CD14-positive monocyte (primary cell): ENCODE measurements around the gene GCDH. TPM values are rescaled to one million over a fixed set of nuclear protein-coding genes. Genes with fewer than 3 reads are reported as not detected.

Experiments used
- DNase-seq, 3 donors: peaks; one replicate each; pipeline ENCODE4 v3.0.0-alpha.2; 2011 to 2022
- H2AFZ ChIP-seq: 2 replicates; pipeline ENCODE4 v1.6.0; 2012; ENCODE audit warnings: mild to moderate bottlenecking, low read depth, low read length, inconsistent platforms; ENCODE audit not compliant: insufficient read depth, poor library complexity, severe bottlenecking
- H3K27ac ChIP-seq, 2 donors: 1 replicate in 1 of 2; 2 replicates in 1 of 2; pipeline ENCODE4 v1.5.1; 2012 to 2013; ENCODE audit warnings: low read length in 2 of 2, control low read depth in 1 of 2, inconsistent platforms in 1 of 2, low read depth in 1 of 2, mild to moderate bottlenecking in 1 of 2
- H3K27me3 ChIP-seq, 2 donors: one replicate each; pipeline versions ENCODE4 v1.6.0 to v1.6.1; 2011 to 2013; ENCODE audit warnings: low read length in 2 of 2; ENCODE audit not compliant: control insufficient read depth in 2 of 2, insufficient read depth in 2 of 2
- H3K36me3 ChIP-seq, 2 donors: replicated peaks in 1 of 2; 1 replicate in 1 of 2; 2 replicates in 1 of 2; pipeline versions ENCODE4 v1.5.1 to v1.6.1; 2012 to 2013; ENCODE audit warnings: low read length in 2 of 2, control low read depth in 1 of 2, inconsistent platforms in 1 of 2, mild to moderate bottlenecking in 1 of 2; ENCODE audit not compliant: insufficient read depth in 2 of 2, control insufficient read depth in 1 of 2
- H3K4me1 ChIP-seq, 2 donors: 1 replicate in 1 of 2; 2 replicates in 1 of 2; pipeline versions ENCODE4 v1.5.1 to v1.6.1; 2012 to 2013; ENCODE audit warnings: low read length in 2 of 2, control low read depth in 1 of 2, inconsistent platforms in 1 of 2, mild to moderate bottlenecking in 1 of 2, moderate library complexity in 1 of 2; ENCODE audit not compliant: insufficient read depth in 2 of 2, control insufficient read depth in 1 of 2
- H3K4me2 ChIP-seq: replicated peaks from 2 replicates; pipeline ENCODE3; 2012; ENCODE audit warnings: low read length, moderate library complexity, mild to moderate bottlenecking; ENCODE audit not compliant: poor library complexity, severe bottlenecking; ENCODE audit errors: extremely low read depth
- H3K4me3 ChIP-seq, 3 experiments: fragments of 200-600 bp in 1 of 3; sonication (generic) in 1 of 3; replicated peaks in 1 of 3; 1 replicate in 2 of 3; 2 replicates in 1 of 3; pipeline ENCODE4 v1.5.1; 2011 to 2013; ENCODE audit warnings: low read length in 3 of 3, mild to moderate bottlenecking in 3 of 3, control low read depth in 2 of 3, low read depth in 2 of 3, inconsistent platforms in 1 of 3, moderate library complexity in 1 of 3
- H3K79me2 ChIP-seq: 2 replicates; pipeline ENCODE4 v1.6.0; 2012; ENCODE audit warnings: mild to moderate bottlenecking, control low read depth, inconsistent platforms, low read length, moderate library complexity; ENCODE audit not compliant: insufficient read depth
- H3K9ac ChIP-seq: 2 replicates; pipeline ENCODE4 v1.6.0; 2017; ENCODE audit warnings: low read length, mild to moderate bottlenecking; ENCODE audit not compliant: insufficient read depth, poor library complexity, severe bottlenecking
- H3K9me3 ChIP-seq, 2 donors: replicated peaks in 1 of 2; 1 replicate in 1 of 2; 2 replicates in 1 of 2; pipeline versions ENCODE4 v1.5.1 to v1.6.1; 2012 to 2013; ENCODE audit warnings: low read length in 2 of 2, control low read depth in 1 of 2; ENCODE audit not compliant: control insufficient read depth in 1 of 2, insufficient read depth in 1 of 2
- H4K20me1 ChIP-seq: 2 replicates; pipeline ENCODE4 v1.6.0; 2012; ENCODE audit warnings: mild to moderate bottlenecking, low read length, control low read depth, moderate library complexity; ENCODE audit not compliant: insufficient read depth
- H3K27ac Mint-ChIP-seq, 7 donors: one replicate each; pipeline ENCODE4 v1.8.0; 2020; ENCODE audit warnings: mild to moderate bottlenecking in 7 of 7, mixed read lengths in 7 of 7, moderate library complexity in 6 of 7, inconsistent platforms in 2 of 7
- H3K27me3 Mint-ChIP-seq, 3 donors: one replicate each; pipeline ENCODE4 v1.8.0; 2021 to 2022; ENCODE audit warnings: low read depth in 3 of 3, mild to moderate bottlenecking in 3 of 3, mixed read lengths in 3 of 3, moderate library complexity in 3 of 3, inconsistent platforms in 1 of 3
- H3K36me3 Mint-ChIP-seq, 2 donors: one replicate each; pipeline ENCODE4 v1.8.0; 2020; ENCODE audit warnings: mixed read lengths in 2 of 2, inconsistent platforms in 1 of 2, mild to moderate bottlenecking in 1 of 2
- H3K4me1 Mint-ChIP-seq: one replicate; pipeline ENCODE4 v1.8.0; 2020; ENCODE audit warnings: mild to moderate bottlenecking, mixed read lengths
- H3K4me3 Mint-ChIP-seq, 2 donors: one replicate each; pipeline ENCODE4 v1.8.0; 2020; ENCODE audit warnings: mild to moderate bottlenecking in 2 of 2, mixed read lengths in 2 of 2, moderate library complexity in 1 of 2
- H3K9me3 Mint-ChIP-seq, 7 donors: one replicate each; pipeline ENCODE4 v1.8.0; 2020 to 2022; ENCODE audit warnings: mixed read lengths in 7 of 7, mild to moderate bottlenecking in 6 of 7, moderate library complexity in 6 of 7, inconsistent platforms in 2 of 7
- WGBS: methylation state at CpG from one replicate; pipeline ENCODE4 v1.1.5; 2013; ENCODE audit warnings: missing lambda C conversion rate; ENCODE audit not compliant: insufficient coverage; 5-methylcytosine and 5-hydroxymethylcytosine counted together
- intact Hi-C, 2 donors: fragments of 100-400 bp; cut with micrococcal nuclease; formaldehyde crosslinking; loops; one replicate each; pipeline versions ENCODE4 v1.15.0 to v1.15.1; 2023
- polyA plus RNA-seq, 3 donors: library from polyadenylated mRNA; depleted of rRNA in 1 of 3; unstranded in 2 of 3; stranded (reverse) in 1 of 3; fragments of 300-500 nt in 2 of 3; fragments of >200 nt in 1 of 3; fragmentation: Illumina TruSeq in 2 of 3; gene quantifications; 1 replicate in 2 of 3; 2 replicates in 1 of 3; pipeline ENCODE4 v1.2.3, GENCODE V29; 2012 to 2021
- small RNA-seq: library from RNA; depleted of rRNA; stranded (forward); fragments of <200 nt; gene quantifications from one replicate; pipeline ENCODE3, GENCODE V24; 2012; ENCODE audit warnings: low read depth; ENCODE audit not compliant: insufficient read length
- TF ChIP-seq, protein P1 (sequence below): fragments of 200-600 bp; IDR thresholded peaks from one replicate; pipeline ENCODE4 v1.8.0; 2022; ENCODE audit warnings: antibody characterized with exemption, mild to moderate bottlenecking

Gene GCDH
- polyA plus RNA-seq, 3 donors = 7.3 to 30.5 (median 9.6) TPM

DNA sequence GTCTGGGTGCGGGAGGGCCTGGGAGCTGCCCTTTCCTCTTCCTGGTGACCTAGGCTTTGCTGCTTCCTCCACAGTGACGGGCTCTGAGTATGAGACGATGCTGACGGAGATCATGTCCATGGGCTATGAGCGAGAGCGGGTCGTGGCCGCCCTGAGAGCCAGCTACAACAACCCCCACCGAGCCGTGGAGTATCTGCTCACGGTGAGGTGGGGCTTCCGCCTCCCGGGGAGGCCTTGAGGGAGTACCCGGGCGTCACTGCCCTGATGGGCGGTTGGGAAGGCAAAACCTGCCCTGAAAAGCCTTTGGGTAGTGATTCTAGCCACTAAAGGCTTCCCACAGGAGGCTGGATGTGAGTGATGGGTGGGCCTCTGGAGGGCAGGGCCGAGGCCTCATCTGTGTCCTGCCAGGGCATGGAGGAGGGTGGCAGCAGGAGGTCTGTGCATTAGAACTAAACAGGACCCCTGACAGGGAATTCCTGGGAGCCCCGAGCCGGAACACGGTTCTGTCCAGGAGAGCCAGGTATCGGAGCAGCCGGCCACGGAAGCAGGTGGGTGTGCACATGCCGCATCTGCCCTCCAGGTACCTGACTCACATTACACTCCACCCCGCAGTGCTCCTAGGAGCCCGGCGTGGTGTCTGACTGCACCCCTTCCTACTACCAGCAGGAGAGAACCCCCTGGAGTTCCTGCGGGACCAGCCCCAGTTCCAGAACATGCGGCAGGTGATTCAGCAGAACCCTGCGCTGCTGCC, 57.8 kb downstream of the GCDH start:
- no peaks in the 10 kb centered on the region for H3K27me3 Mint-ChIP-seq
- peaks cover 53 to 67% of the 10 kb centered on the region in 2 donors for H3K36me3 ChIP-seq
- H3K36me3 Mint-ChIP-seq = peaks cover 48 to 71% of the 10 kb centered on the region in 2 donors
- peaks cover 49% of the 10 kb centered on the region for H3K79me2 ChIP-seq
- H3K9me3 ChIP-seq = no peaks in the 10 kb centered on the region
- no peaks in the 10 kb centered on the region for H3K27me3 ChIP-seq
- H3K4me3 Mint-ChIP-seq = no peak overlapping the region
- H2AFZ ChIP-seq = no peak overlapping the region
- H3K9ac ChIP-seq = no peak overlapping the region
- H3K4me2 ChIP-seq = no peak overlapping the region
- TF ChIP-seq, protein P1, sequence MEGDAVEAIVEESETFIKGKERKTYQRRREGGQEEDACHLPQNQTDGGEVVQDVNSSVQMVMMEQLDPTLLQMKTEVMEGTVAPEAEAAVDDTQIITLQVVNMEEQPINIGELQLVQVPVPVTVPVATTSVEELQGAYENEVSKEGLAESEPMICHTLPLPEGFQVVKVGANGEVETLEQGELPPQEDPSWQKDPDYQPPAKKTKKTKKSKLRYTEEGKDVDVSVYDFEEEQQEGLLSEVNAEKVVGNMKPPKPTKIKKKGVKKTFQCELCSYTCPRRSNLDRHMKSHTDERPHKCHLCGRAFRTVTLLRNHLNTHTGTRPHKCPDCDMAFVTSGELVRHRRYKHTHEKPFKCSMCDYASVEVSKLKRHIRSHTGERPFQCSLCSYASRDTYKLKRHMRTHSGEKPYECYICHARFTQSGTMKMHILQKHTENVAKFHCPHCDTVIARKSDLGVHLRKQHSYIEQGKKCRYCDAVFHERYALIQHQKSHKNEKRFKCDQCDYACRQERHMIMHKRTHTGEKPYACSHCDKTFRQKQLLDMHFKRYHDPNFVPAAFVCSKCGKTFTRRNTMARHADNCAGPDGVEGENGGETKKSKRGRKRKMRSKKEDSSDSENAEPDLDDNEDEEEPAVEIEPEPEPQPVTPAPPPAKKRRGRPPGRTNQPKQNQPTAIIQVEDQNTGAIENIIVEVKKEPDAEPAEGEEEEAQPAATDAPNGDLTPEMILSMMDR = no peak
- peak overlapping the region in 1 of 2 donors; percentile 93 for H3K27ac ChIP-seq
- H3K27ac Mint-ChIP-seq = peak overlapping the region in 4 of 7 donors; percentile 11 to 75 (median 38)
- no peak overlapping the region for H3K4me3 ChIP-seq
- WGBS = 96% methylated on average over 25 of the region's 30 CpGs
- no peak for DNase-seq
- H3K4me1 Mint-ChIP-seq = peaks cover 44% of the 10 kb centered on the region
- no peaks in the 10 kb centered on the region for H3K9me3 Mint-ChIP-seq
- intact Hi-C loops = loop anchor here in 1 of 2 donors (5.0 kb wide), 1 partner anchor 204 kb away; the partner anchor contains the start of genes IER2 and STX10
- peaks cover 39 to 61% of the 10 kb centered on the region in 2 donors for H3K4me1 ChIP-seq
- peaks cover 5% of the 10 kb centered on the region for H4K20me1 ChIP-seq

Small RNA genes lying within 50 kb of the gene (small RNA-seq; reads per million reads assigned to genes)
- gene MIR5695 (not detected), gene MIR6515 (not detected), gene MIR6794 (not detected)

Other genes with a start within 250 kb of the GCDH start
- 100 to 1,000 TPM; 218 to 305 (median 295) TPM for gene MAN2B1, start 224.4 kb upstream of the GCDH start, polyA plus RNA-seq
- gene WDR83, start 224.4 kb upstream of the GCDH start, polyA plus RNA-seq = 1 to 10 TPM; 7.9 to 9.9 (median 8.5) TPM
- gene DHPS, start 209.3 kb upstream of the GCDH start, polyA plus RNA-seq = 100 to 1,000 TPM in 1 of 3 donors, 10 to 100 TPM in 2; 51.0 to 130 (median 53.4) TPM
- gene GNG14, start 203.2 kb upstream of the GCDH start, polyA plus RNA-seq = not detected
- gene FBXW9, start 194.5 kb upstream of the GCDH start, polyA plus RNA-seq = 1 to 10 TPM; 4.4 to 7.2 (median 5.1) TPM
- 10 to 100 TPM in 1 of 3 donors, under 1 TPM in 2; 0.28 to 45.2 (median 0.52) TPM for gene TNPO2, start 167.2 kb upstream of the GCDH start, polyA plus RNA-seq
- gene TRIR, start 156.5 kb upstream of the GCDH start, polyA plus RNA-seq = 100 to 1,000 TPM; 152 to 187 (median 175) TPM
- gene GET3, start 153.7 kb upstream of the GCDH start, polyA plus RNA-seq = 100 to 1,000 TPM in 2 of 3 donors, 10 to 100 TPM in 1; 97.5 to 122 (median 108) TPM
- not detected for gene BEST2, start 139.4 kb upstream of the GCDH start, polyA plus RNA-seq
- gene HOOK2, start 115.6 kb upstream of the GCDH start, polyA plus RNA-seq = 10 to 100 TPM in 1 of 3 donors, 1 to 10 TPM in 1, under 1 TPM in 1; 0.55 to 28.6 (median 1.1) TPM
- gene JUNB, start 99.7 kb upstream of the GCDH start, polyA plus RNA-seq = 1,000 to 10,000 TPM; 1,279 to 3,167 (median 1,468) TPM
- 10 to 100 TPM; 40.0 to 71.5 (median 46.7) TPM for gene PRDX2, start 89.4 kb upstream of the GCDH start, polyA plus RNA-seq
- 1 to 10 TPM in 1 of 3 donors, not detected in 2; 4.0 TPM for gene THSD8, start 89.1 kb upstream of the GCDH start, polyA plus RNA-seq
- 10 to 100 TPM in 2 of 3 donors, 1 to 10 TPM in 1; 8.7 to 21.5 (median 15.2) TPM for gene RNASEH2A, start 84.6 kb upstream of the GCDH start, polyA plus RNA-seq
- not detected for gene RTBDN, start 56.6 kb upstream of the GCDH start, polyA plus RNA-seq
- 1 to 10 TPM in 2 of 3 donors, under 1 TPM in 1; 0.28 to 3.6 (median 1.1) TPM for gene MAST1, start 52.6 kb upstream of the GCDH start, polyA plus RNA-seq
- gene DNASE2, start 9.7 kb upstream of the GCDH start, polyA plus RNA-seq = 10 to 100 TPM; 38.8 to 91.6 (median 44.8) TPM
- under 1 TPM; 0.24 to 0.45 (median 0.28) TPM for gene KLF1, start 4.0 kb upstream of the GCDH start, polyA plus RNA-seq
- under 1 TPM in 1 of 3 donors, not detected in 2; 0.35 TPM for gene SYCE2, start 28.1 kb downstream of the GCDH start, polyA plus RNA-seq
- gene FARSA, start 42.6 kb downstream of the GCDH start, polyA plus RNA-seq = 10 to 100 TPM; 29.0 to 49.2 (median 47.9) TPM
- 100 to 1,000 TPM; 109 to 441 (median 133) TPM for gene CALR, start 47.4 kb downstream of the GCDH start, polyA plus RNA-seq
- gene RAD23A, start 54.7 kb downstream of the GCDH start, polyA plus RNA-seq = 10 to 100 TPM; 45.5 to 88.0 (median 55.3) TPM
- 10 to 100 TPM in 2 of 3 donors, 1 to 10 TPM in 1; 8.3 to 42.4 (median 31.6) TPM for gene GADD45GIP1, start 66.1 kb downstream of the GCDH start, polyA plus RNA-seq
- not detected for gene DAND5, start 78.4 kb downstream of the GCDH start, polyA plus RNA-seq
- gene NFIX, start 104.3 kb downstream of the GCDH start, polyA plus RNA-seq = 1 to 10 TPM in 1 of 3 donors, under 1 TPM in 2; 0.25 to 3.7 (median 0.90) TPM
- 10 to 100 TPM; 35.7 to 51.1 (median 37.1) TPM for gene LYL1, start 211.7 kb downstream of the GCDH start, polyA plus RNA-seq
- gene TRMT1, start 225.6 kb downstream of the GCDH start, polyA plus RNA-seq = 10 to 100 TPM; 14.5 to 94.7 (median 14.5) TPM
- gene NACC1, start 227.1 kb downstream of the GCDH start, polyA plus RNA-seq = 10 to 100 TPM in 1 of 3 donors, 1 to 10 TPM in 2; 1.1 to 20.1 (median 2.2) TPM